CD14-positive monocyte (primary cell): ENCODE results near the gene IL1A. TPM values are rescaled to one million over a fixed set of nuclear protein-coding genes. Genes with fewer than 3 reads are reported as not detected.

Experiments
- DNase-seq, 3 donors: peaks; one replicate each; pipeline ENCODE4 v3.0.0-alpha.2; 2011 to 2022
- H2AFZ ChIP-seq: 2 replicates; pipeline ENCODE4 v1.6.0; 2012; ENCODE audit warnings: mild to moderate bottlenecking, low read depth, low read length, inconsistent platforms; ENCODE audit not compliant: insufficient read depth, poor library complexity, severe bottlenecking
- H3K27ac ChIP-seq, 2 donors: 1 replicate in 1 of 2; 2 replicates in 1 of 2; pipeline ENCODE4 v1.5.1; 2012 to 2013; ENCODE audit warnings: low read length in 2 of 2, control low read depth in 1 of 2, inconsistent platforms in 1 of 2, low read depth in 1 of 2, mild to moderate bottlenecking in 1 of 2
- H3K27me3 ChIP-seq, 2 donors: one replicate each; pipeline versions ENCODE4 v1.6.0 to v1.6.1; 2011 to 2013; ENCODE audit warnings: low read length in 2 of 2; ENCODE audit not compliant: control insufficient read depth in 2 of 2, insufficient read depth in 2 of 2
- H3K36me3 ChIP-seq, 2 donors: replicated peaks in 1 of 2; 1 replicate in 1 of 2; 2 replicates in 1 of 2; pipeline versions ENCODE4 v1.5.1 to v1.6.1; 2012 to 2013; ENCODE audit warnings: low read length in 2 of 2, control low read depth in 1 of 2, inconsistent platforms in 1 of 2, mild to moderate bottlenecking in 1 of 2; ENCODE audit not compliant: insufficient read depth in 2 of 2, control insufficient read depth in 1 of 2
- H3K4me1 ChIP-seq, 2 donors: 1 replicate in 1 of 2; 2 replicates in 1 of 2; pipeline versions ENCODE4 v1.5.1 to v1.6.1; 2012 to 2013; ENCODE audit warnings: low read length in 2 of 2, control low read depth in 1 of 2, inconsistent platforms in 1 of 2, mild to moderate bottlenecking in 1 of 2, moderate library complexity in 1 of 2; ENCODE audit not compliant: insufficient read depth in 2 of 2, control insufficient read depth in 1 of 2
- H3K4me2 ChIP-seq: replicated peaks from 2 replicates; pipeline ENCODE3; 2012; ENCODE audit warnings: low read length, moderate library complexity, mild to moderate bottlenecking; ENCODE audit not compliant: poor library complexity, severe bottlenecking; ENCODE audit errors: extremely low read depth
- H3K4me3 ChIP-seq, 3 experiments: fragments of 200-600 bp in 1 of 3; sonication (generic) in 1 of 3; replicated peaks in 1 of 3; 1 replicate in 2 of 3; 2 replicates in 1 of 3; pipeline ENCODE4 v1.5.1; 2011 to 2013; ENCODE audit warnings: low read length in 3 of 3, mild to moderate bottlenecking in 3 of 3, control low read depth in 2 of 3, low read depth in 2 of 3, inconsistent platforms in 1 of 3, moderate library complexity in 1 of 3
- H3K79me2 ChIP-seq: 2 replicates; pipeline ENCODE4 v1.6.0; 2012; ENCODE audit warnings: mild to moderate bottlenecking, control low read depth, inconsistent platforms, low read length, moderate library complexity; ENCODE audit not compliant: insufficient read depth
- H3K9ac ChIP-seq: 2 replicates; pipeline ENCODE4 v1.6.0; 2017; ENCODE audit warnings: low read length, mild to moderate bottlenecking; ENCODE audit not compliant: insufficient read depth, poor library complexity, severe bottlenecking
- H3K9me3 ChIP-seq, 2 donors: replicated peaks in 1 of 2; 1 replicate in 1 of 2; 2 replicates in 1 of 2; pipeline versions ENCODE4 v1.5.1 to v1.6.1; 2012 to 2013; ENCODE audit warnings: low read length in 2 of 2, control low read depth in 1 of 2; ENCODE audit not compliant: control insufficient read depth in 1 of 2, insufficient read depth in 1 of 2
- H4K20me1 ChIP-seq: 2 replicates; pipeline ENCODE4 v1.6.0; 2012; ENCODE audit warnings: mild to moderate bottlenecking, low read length, control low read depth, moderate library complexity; ENCODE audit not compliant: insufficient read depth
- H3K27ac Mint-ChIP-seq, 7 donors: one replicate each; pipeline ENCODE4 v1.8.0; 2020; ENCODE audit warnings: mild to moderate bottlenecking in 7 of 7, mixed read lengths in 7 of 7, moderate library complexity in 6 of 7, inconsistent platforms in 2 of 7
- H3K27me3 Mint-ChIP-seq, 3 donors: one replicate each; pipeline ENCODE4 v1.8.0; 2021 to 2022; ENCODE audit warnings: low read depth in 3 of 3, mild to moderate bottlenecking in 3 of 3, mixed read lengths in 3 of 3, moderate library complexity in 3 of 3, inconsistent platforms in 1 of 3
- H3K36me3 Mint-ChIP-seq, 2 donors: one replicate each; pipeline ENCODE4 v1.8.0; 2020; ENCODE audit warnings: mixed read lengths in 2 of 2, inconsistent platforms in 1 of 2, mild to moderate bottlenecking in 1 of 2
- H3K4me1 Mint-ChIP-seq: one replicate; pipeline ENCODE4 v1.8.0; 2020; ENCODE audit warnings: mild to moderate bottlenecking, mixed read lengths
- H3K4me3 Mint-ChIP-seq, 2 donors: one replicate each; pipeline ENCODE4 v1.8.0; 2020; ENCODE audit warnings: mild to moderate bottlenecking in 2 of 2, mixed read lengths in 2 of 2, moderate library complexity in 1 of 2
- H3K9me3 Mint-ChIP-seq, 7 donors: one replicate each; pipeline ENCODE4 v1.8.0; 2020 to 2022; ENCODE audit warnings: mixed read lengths in 7 of 7, mild to moderate bottlenecking in 6 of 7, moderate library complexity in 6 of 7, inconsistent platforms in 2 of 7
- WGBS: methylation state at CpG from one replicate; pipeline ENCODE4 v1.1.5; 2013; ENCODE audit warnings: missing lambda C conversion rate; ENCODE audit not compliant: insufficient coverage; 5-methylcytosine and 5-hydroxymethylcytosine counted together
- intact Hi-C, 2 donors: fragments of 100-400 bp; cut with micrococcal nuclease; formaldehyde crosslinking; loops; one replicate each; pipeline versions ENCODE4 v1.15.0 to v1.15.1; 2023
- polyA plus RNA-seq, 3 donors: library from polyadenylated mRNA; depleted of rRNA in 1 of 3; unstranded in 2 of 3; stranded (reverse) in 1 of 3; fragments of 300-500 nt in 2 of 3; fragments of >200 nt in 1 of 3; fragmentation: Illumina TruSeq in 2 of 3; gene quantifications; 1 replicate in 2 of 3; 2 replicates in 1 of 3; pipeline ENCODE4 v1.2.3, GENCODE V29; 2012 to 2021
- TF ChIP-seq, protein P1 (sequence below): fragments of 200-600 bp; IDR thresholded peaks from one replicate; pipeline ENCODE4 v1.8.0; 2022; ENCODE audit warnings: antibody characterized with exemption, mild to moderate bottlenecking

IL1A gene
- polyA plus RNA-seq, 3 donors = 0.26 to 0.83 TPM; not detected in 1

DNA sequence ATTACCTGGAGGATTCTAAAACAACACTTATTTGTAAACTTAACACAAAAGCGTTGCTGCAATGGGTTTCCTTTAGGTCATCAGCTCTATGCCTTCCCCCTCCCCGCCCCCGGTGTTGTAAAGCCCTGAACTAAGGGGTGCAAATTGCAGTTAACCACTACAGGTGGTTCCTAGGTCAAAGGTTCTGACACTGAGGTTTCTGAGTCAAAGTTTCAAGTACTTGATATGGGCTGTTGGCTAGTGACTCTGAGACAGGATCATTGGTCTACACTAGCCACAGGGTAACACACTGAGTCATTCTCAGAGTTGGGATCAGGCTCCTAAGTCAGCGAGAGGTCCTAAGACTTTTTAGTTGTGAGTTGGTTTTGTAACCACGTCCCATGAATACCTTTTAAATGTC, 36.8 kb upstream of the IL1A start:
- Histone ChIP-seq H3K79me2 (no peaks in the 10 kb centered on the region), H3K4me2 (no peak overlapping the region), H4K20me1 (no peaks in the 10 kb centered on the region), H3K27me3 (no peaks in the 10 kb centered on the region), H3K4me1 (no peaks in the 10 kb centered on the region), H3K27ac (no peak overlapping the region), H3K9me3 (no peaks in the 10 kb centered on the region), H2AFZ (no peak overlapping the region), H3K4me3 (no peak overlapping the region), H3K36me3 (no peaks in the 10 kb centered on the region), H3K9ac (no peak overlapping the region)
- H3K36me3 Mint-ChIP-seq = peaks cover 0 to 2% of the 10 kb centered on the region in 2 donors
- peaks cover 0 to 2% (median 0%) of the 10 kb centered on the region in 7 donors for H3K9me3 Mint-ChIP-seq
- no peak overlapping the region for H3K4me3 Mint-ChIP-seq
- peak in 1 of 3 donors; percentile 68 for DNase-seq
- no peak overlapping the region for H3K27ac Mint-ChIP-seq
- peaks cover 14% of the 10 kb centered on the region for H3K4me1 Mint-ChIP-seq
- no CpG with 5 or more reads among the region's 5 CpGs for WGBS
- intact Hi-C loops = no loop called here
- peaks cover 0 to 2% (median 0%) of the 10 kb centered on the region in 3 donors for H3K27me3 Mint-ChIP-seq
- TF ChIP-seq, protein P1, sequence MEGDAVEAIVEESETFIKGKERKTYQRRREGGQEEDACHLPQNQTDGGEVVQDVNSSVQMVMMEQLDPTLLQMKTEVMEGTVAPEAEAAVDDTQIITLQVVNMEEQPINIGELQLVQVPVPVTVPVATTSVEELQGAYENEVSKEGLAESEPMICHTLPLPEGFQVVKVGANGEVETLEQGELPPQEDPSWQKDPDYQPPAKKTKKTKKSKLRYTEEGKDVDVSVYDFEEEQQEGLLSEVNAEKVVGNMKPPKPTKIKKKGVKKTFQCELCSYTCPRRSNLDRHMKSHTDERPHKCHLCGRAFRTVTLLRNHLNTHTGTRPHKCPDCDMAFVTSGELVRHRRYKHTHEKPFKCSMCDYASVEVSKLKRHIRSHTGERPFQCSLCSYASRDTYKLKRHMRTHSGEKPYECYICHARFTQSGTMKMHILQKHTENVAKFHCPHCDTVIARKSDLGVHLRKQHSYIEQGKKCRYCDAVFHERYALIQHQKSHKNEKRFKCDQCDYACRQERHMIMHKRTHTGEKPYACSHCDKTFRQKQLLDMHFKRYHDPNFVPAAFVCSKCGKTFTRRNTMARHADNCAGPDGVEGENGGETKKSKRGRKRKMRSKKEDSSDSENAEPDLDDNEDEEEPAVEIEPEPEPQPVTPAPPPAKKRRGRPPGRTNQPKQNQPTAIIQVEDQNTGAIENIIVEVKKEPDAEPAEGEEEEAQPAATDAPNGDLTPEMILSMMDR = no peak

DNA sequence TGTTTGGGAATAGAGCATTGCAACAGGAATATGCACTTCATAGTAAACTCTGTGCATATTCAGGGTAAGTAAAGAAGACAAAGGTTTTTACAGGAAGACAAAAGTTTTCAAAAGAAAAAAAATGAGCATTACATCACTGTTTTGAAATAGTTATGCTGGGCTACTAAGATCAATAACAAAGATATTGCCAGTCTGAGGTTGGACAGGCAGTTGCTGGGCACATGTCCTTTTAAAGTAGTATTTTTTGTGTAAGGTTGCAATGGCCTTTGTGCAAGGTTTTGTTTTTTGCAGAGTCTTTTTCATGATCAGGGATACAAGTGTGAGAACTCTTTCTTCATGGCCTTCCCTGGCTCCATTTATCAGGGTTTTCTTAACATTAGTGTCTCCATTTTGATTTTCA, 36.0 kb upstream of the IL1A start:
- intact Hi-C loops = no loop called here
- Mint-ChIP-seq H3K4me3 (no peak overlapping the region), H3K27ac (no peak overlapping the region), H3K27me3 (peaks cover 0 to 2% (median 0%) of the 10 kb centered on the region in 3 donors), H3K9me3 (peaks cover 0 to 2% (median 0%) of the 10 kb centered on the region in 7 donors), H3K4me1 (peaks cover 14% of the 10 kb centered on the region), H3K36me3 (peaks cover 0 to 2% of the 10 kb centered on the region in 2 donors)
- H3K9ac ChIP-seq = no peak overlapping the region
- no peaks in the 10 kb centered on the region for H3K4me1 ChIP-seq
- TF ChIP-seq, protein P1 = no peak
- no peaks in the 10 kb centered on the region for H3K79me2 ChIP-seq
- H3K27me3 ChIP-seq = no peaks in the 10 kb centered on the region
- H2AFZ ChIP-seq = no peak overlapping the region
- no peak overlapping the region for H3K4me3 ChIP-seq
- H3K4me2 ChIP-seq = no peak overlapping the region
- no peaks in the 10 kb centered on the region for H3K9me3 ChIP-seq
- no peak overlapping the region for H3K27ac ChIP-seq
- no peaks in the 10 kb centered on the region for H3K36me3 ChIP-seq
- H4K20me1 ChIP-seq = no peaks in the 10 kb centered on the region
- no peak for DNase-seq
